ENCODE results near the gene FMO1.
"Not testable (repeated sequence)": the region's sequence is repeated elsewhere in the genome, so short reads cannot be mapped to it uniquely, and the experiment has no call there.

Gene FMO1

GRCh38 chr1:171286032-171286705 lies 37.9 kb downstream of the FMO1 start:
- DNase-seq: no peak

GRCh38 chr1:171290621-171291020 lies 42.3 kb downstream of the FMO1 start:
- DNase-seq: no peak

DNA sequence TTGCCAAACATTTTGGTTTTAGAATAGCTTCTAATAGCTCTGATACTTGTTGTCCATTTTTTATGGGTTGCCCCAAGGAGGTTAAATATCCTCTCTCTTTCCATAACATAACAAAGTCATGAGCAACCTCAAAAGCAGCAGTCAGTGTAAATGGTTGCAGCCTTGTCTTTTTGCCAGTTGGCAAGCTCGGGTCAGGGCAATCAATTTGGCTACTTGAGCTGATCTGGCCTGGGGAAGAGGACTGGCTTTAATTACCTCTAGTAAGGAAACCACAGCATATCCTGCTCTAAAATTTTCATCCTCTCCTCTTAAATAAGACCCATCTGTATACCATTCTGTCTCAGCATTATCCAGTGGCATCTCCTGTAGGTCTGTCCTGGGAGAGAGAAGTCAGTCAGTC lies 44.5 kb downstream of the FMO1 start:
- no peak for DNase-seq

GRCh38 chr1:171295383-171295782 lies 47.1 kb downstream of the FMO1 start:
- not testable (repeated sequence) for DNase-seq

DNA sequence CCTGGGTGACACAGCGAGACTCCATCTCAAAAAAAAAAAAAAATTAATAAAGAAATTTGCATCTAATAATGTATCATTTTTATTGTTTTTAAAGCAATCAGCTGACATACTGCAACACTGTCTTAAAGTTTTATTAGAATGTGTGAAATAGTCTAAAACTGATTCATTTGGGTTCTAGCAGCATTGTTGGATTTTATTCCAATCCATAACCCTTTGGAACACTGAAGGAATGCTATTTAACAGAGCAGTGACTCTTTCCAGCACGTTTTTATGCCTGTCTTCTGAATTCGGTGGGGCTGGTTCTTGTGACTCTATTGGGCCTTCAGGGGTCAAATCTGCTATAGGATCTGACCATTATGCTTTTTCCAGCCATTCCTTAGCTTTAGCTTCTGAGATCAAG lies 47.5 kb downstream of the FMO1 start:
- DNase-seq: no peak

DNA sequence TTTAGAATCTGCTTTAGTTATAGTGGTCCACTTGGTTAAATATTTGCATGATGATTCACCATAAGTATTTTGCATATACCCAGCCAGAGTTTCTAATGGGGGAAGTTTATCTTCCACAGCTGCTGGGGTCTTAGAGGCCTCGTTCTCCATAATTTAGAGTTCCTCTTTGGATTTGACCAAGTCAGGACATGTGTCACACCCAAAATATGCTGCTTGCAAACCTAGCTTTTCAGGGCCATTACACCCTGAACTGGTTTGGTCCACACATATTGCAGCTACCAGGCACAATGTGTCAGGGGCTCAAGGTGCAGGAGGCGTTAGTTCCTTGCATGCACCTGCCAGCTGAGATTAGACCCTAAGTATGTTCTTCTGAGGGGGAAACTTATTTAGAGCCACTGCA lies 48.6 kb downstream of the FMO1 start:
- DNase-seq: no peak

DNA sequence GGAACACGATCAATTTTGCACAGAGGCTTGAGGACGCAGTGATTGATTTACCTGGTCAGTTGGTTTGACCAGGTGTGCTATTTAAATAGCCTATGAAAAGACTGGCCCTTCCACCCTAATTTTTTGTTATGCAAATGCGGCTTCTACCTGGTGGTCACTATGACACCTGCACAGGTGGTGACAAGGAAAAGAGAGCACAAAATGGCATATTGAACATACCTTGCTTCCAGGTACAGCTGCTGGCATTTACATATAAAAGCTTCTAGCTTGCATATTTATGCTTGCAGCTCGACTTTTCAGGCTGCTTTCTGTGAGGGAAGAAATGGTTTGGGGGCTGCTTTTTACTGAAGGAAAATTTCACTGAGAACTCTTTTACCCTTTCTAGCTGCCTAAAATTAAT lies 50.4 kb downstream of the FMO1 start:
- no peak for DNase-seq

DNA sequence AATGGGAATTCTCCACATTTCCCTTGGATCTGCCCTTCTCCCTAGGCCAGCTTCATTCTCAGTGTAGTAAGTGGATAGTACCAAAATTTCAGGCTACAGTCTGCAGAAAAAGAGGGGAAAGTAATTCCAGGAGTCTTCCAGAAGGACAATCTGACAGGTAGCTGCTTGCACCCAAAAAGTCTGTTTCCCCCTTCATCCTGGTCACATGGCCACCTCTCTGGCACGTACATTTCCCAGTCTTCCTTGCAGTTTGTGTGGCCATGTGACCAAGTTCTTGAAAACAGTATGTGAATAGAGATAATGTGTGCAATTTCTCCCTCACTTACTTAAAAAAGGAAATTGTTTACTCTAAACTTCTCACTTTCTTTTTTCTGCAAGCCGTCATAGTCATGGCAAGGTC lies 51.0 kb downstream of the FMO1 start:
- DNase-seq: no peak

DNA sequence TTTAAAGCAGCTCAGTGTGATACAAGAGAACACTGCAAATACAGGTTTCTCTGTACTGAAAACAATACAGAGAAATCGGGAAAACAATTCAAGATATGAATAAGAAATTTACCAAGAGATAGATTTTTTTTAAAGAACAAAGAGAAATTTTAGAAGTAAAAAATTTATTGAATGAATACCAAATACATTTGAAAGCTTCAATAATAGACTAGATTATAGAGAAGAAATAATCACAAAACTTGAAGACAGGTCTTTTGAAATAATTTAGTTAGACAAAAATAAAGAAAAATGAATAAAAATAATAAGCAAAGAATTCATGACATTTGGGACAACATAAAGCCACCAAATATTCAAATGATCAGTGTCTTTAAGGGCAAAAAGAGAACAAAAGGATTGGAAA lies 52.1 kb downstream of the FMO1 start:
- no peak for DNase-seq

GRCh38 chr1:171310661-171311087 lies 62.4 kb downstream of the FMO1 start:
- DNase-seq: no peak

- no peak for DNase-seq
Measured at GRCh38 chr1:171311771-171312558, 63.7 kb downstream of the FMO1 start.

GRCh38 chr1:171313319-171313834 lies 65.1 kb downstream of the FMO1 start:
- DNase-seq: no peak

DNA sequence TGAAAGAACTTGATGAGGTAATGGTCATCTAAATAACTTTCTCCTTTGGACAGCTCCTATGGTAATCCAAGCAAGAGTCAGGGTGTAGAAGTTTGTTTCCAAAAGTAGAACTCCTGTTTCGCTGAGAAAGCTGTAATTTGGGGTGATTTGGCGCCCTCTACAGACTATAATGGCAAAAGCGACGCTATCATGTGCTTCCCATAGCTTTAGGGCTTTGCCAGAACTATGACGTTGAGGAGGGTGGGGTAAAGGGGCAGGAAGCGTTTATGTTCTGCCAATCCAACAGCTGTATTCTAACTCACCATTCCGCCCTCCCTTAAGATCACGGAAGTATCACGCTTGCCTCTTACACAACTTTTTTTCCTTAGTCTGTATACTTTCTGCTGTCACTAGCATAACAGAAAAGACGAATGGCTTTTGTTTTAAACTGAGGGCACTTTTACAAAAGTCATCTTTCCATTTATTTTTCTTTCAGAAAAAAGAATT lies 65.6 kb downstream of the FMO1 start, which contains the start of gene FMO4:
Gene FMO4, plus strand, starts transcription at position 349 of the 486 bp plus-strand sequence. CDS start 5,643 bp downstream, outside the sequence.
- peak; percentile 85 for DNase-seq

GRCh38 chr1:171329251-171329650 lies 81.0 kb downstream of the FMO1 start:
- DNase-seq: no peak

DNA sequence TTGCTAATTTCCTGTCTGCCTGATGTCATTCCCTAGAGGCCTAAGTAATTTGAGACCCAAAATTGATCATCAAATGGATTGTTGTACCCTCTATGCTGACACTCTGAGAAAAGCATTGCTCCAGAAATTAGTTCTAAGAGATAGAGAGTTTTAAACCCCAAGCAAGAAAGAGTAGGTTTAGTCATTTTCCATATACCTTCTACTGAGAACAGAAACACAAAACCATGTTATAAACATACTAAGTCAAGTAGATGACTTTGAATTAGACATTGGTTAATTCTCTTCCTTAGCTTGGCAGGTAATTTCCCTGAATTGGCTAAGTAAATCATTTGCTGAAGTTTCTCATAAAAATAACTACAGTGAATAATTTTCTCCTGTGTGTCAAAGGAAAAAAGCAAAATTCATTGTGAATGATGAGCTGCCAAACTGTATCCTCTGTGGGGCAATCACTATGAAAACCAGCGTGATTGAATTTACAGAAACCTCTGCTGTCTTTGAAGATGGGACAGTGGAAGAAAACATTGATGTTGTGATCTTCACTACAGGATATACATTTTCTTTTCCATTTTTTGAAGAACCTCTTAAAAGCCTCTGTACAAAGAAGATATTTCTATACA lies 85.8 kb downstream of the FMO1 start:
- DNase-seq: no peak

All from NCI-H187 treated with DMSO at 0.1 percent for 48 hours (cell line).